NOMO-1 treated with dmso at 0.1 percent for 144 hours (cell line): ENCODE measurements around the gene SCN11A.
"Not testable (repeated sequence)": the region's sequence is repeated elsewhere in the genome, so short reads cannot be mapped to it uniquely, and the experiment has no call there.

Experiments
- DNase-seq: peaks from one replicate; lab custom pipeline; 2025; ENCODE audit not compliant: unreplicated experiment; lab: John Stamatoyannopoulos, UW

SCN11A gene

GRCh38 chr3:39067286-39067685 lies 15.5 kb upstream of the SCN11A start:
- no peak for DNase-seq

DNA sequence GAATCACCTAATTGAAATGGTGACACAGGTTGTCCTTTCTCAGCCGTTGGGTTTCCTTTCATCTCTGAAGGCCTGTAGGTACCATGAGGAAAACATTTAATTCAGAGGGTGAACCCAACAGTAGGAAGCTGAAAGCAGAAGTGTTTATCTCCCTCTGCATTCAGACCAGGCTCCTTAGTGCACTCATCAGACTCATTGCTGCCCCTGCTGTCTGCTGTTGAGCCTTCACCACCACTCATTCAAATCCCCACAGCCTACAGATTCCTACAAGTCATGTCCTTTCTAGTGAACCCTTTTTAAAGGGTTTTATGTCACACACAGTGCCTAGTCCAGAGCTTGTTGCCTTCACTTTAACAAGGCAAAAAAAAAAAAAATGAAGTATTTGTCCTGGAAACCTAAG lies 13.5 kb upstream of the SCN11A start:
- DNase-seq, result peak; percentile 58

GRCh38 chr3:39064646-39065045 lies 12.9 kb upstream of the SCN11A start:
- no peak for DNase-seq

DNA sequence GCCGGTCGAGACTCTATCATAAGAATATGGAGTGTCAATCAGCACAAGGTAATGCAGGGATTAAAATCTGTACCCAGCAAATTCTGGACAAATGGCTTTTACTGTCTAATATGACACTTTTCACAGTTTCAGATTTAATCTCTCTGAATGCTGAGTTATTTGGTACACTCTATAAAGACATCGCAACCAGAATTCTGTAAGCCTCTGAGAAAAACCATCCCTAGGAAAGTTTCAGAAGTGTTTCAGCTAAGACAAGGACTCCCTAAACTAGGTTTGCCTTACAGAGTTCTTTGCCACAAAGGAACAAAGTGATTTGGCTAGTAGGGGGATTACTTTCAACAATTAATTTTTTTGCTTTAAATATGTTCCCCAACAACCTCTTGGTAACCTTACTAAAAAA lies 11.4 kb upstream of the SCN11A start:
- DNase-seq, result no peak

DNA sequence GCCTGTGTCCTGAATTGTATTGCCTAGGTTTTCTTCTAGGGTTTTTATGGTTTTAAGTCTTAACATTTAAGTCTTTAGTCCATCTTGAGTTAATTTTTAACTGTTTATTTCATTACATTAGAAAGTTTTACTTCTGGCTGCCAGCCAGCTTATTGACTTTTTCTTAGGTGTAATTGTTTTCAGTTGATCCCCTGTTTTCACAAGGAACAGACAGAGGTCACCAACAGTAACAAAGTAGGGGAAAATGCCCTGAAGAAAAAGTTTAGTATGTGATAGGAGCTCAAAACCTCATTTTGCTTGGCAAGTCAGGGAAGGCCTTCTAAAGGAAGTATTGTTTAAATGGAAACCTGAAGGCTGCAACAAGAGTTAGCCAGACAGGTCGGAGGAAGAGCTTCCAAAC lies 10.4 kb upstream of the SCN11A start:
- no peak for DNase-seq

- DNase-seq, result not testable (repeated sequence)
Observed at GRCh38 chr3:39061228-39061627, 9.5 kb upstream of the SCN11A start.

DNA sequence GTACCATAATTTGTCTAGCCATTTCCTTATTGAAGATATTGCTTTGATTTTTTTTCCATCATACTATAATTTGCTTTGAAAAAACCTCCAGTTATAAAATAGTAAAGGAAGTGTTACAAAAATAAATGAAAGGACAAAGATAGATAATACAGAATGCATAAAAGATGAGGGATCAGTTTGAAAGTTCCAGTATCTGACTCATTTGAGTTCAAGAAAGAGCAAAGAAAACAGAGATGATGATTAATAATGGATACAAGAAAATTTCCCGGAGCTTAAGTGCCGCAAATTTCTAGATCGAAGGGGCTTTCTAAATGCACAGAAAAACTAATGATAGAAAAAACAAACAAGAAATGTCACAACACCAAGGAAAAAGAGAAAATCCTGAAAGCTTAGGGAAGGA lies 4.4 kb upstream of the SCN11A start:
- DNase-seq, result no peak

DNA sequence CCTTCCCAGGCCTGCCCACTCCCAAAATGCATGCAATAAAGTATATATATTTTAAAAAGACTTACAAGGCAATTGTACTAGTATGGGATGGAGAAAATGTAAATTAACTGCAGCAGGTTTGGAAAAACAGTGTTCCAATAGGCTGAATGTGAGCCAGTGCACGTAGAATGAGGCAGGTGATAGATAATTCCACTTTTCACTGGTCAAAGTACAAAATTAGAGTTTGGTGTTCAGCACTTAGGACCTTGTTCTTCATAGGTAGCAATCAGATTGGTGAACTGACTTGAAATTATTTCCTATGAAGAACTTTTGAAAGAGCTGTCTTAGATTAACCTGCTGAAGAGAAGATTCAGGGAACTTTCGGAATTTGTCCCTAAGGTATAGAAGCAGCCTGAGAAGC lies 2.0 kb upstream of the SCN11A start:
- DNase-seq, result no peak

- no peak for DNase-seq
Observed at GRCh38 chr3:39052583-39052982, 839 bp upstream of the SCN11A start.

DNA sequence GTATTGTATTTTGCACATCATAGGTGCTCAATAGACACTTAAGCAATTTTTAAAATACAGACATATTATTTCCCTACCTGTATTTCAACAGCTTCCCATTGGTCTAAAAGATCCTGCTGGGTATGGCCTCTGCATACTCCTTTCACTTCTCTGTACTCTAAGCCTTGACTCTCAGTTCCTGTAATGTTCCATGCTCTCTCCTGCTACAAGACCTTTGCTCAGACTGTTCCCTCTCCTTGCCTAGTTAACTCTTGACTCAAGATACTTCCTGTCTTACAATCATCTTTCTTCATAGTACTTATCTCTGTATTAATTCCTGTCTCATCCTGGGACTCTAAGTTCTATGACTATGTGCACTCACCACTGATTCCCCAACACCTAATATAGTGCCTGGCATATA lies 1.7 kb downstream of the SCN11A start:
- DNase-seq, result peak; percentile 80

DNA sequence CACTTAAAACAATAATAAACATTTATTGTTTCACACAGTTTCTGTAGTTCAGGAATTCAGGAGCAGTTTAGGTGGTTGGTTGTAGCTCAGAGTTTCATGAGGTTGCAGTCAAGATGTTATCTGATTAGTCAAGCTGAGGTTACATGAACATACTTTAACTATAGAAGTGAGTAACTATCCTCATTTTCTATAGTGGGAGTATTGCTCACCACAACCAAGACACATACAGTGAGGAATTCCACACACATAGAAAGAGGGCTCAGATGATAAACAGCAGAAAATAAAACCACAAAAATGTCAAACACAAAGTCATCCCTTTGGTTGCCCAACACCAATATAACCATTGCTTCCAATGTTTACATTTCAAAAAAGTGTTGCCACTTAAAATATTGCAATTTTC lies 13.6 kb downstream of the SCN11A start:
- no peak for DNase-seq

GRCh38 chr3:39029556-39029955 lies 22.2 kb downstream of the SCN11A start:
- DNase-seq, result no peak

DNA sequence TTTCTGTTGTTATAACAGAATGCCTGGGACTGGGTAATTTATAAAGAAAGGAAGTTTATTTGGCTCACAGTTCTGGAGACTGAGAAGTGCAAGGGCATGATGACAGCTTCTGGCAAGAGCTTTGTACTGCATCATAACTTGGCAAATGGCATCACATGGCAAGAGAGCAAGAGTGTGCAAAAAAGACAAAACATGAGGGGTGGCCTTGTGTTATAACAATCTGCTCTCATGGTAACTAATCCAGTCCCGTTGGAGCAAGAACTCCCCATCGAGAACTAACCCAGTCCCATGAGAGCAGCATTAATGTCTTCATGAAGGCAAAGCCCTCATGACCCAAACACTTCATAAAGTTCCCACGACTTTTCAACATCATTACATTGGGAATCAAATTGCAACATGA lies 23.2 kb downstream of the SCN11A start:
- no peak for DNase-seq

GRCh38 chr3:39025222-39025970 lies 26.3 kb downstream of the SCN11A start:
- DNase-seq, result peak; percentile 31

DNA sequence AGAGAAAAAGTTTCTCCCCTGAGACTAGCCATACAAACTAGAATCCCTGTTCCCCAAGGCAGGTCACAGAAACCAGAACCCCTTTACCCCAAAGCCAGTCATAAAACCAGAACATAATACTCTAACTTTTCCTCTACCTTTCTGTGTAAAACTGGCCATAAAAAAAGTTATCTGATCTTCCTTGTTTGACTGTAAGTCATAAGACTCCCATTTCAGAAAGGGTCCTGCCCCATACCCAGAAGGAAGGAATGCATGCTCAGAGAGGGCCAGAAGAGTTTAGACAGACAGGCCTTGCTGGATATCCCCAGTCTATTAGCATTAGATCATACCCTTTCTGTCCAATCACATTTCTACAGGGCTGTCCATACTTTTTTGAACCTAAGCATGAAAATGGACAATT lies 27.2 kb downstream of the SCN11A start:
- no peak for DNase-seq

GRCh38 chr3:39022286-39022630 lies 29.5 kb downstream of the SCN11A start:
- DNase-seq, result no peak

DNA sequence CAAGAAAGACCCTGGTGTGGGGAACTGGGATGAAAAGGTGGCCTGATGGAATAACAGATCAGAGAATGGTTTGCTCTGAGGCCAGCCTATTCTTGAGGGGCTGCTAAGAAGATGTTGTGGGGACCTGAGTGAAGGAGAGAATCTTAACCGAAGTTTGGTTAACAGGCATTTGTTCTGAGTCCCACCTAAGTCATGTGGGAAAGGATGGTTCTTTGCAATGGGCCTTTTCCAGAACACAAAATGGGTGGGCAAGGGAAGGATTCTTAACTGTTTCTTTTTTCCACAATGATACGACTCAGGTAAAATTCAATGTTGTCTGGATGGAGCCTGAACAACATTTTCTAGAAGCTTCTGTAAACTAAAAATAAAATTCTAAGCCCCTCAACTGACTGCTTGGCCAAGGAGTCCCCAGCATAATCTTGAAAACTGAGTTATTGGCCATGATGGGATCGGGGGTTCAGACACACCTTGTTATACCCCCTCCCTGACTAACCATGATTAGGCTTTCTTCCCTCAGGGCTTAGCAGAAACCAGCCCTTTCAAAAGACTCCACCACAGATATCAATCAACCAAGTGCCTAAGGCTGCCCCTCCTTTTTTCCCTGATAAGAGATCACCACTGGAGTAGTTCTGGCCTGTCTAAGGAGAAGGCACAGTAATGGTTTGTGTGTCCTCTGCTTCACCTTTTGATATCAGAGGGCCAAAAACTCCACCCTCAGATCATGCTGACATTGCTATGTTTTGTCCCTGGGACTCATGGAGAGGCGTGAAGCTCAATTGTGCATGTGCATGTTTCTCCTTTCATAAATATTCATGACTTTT lies 30.1 kb downstream of the SCN11A start:
- no peak for DNase-seq

- no peak for DNase-seq
Observed at GRCh38 chr3:39021029-39021428, 30.7 kb downstream of the SCN11A start.

DNA sequence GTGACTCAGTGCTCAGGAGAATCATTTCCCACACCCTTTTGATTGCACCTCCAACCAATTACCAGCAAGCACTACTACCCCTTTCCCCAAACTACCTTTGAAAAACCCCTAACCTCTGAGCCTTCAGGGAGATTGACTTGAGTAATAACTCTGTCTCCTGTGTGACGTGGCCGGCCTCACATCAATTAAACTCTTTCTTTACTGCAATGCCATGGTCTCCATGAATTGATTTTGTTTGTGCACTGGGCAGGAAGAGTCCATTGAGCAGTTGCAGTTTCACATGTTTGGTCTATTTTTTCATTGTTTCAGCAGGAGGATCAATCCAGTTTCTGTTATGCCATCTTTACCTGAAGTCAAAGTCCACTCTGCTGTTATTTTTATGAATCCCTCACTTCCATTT lies 32.4 kb downstream of the SCN11A start:
- no peak for DNase-seq

DNA sequence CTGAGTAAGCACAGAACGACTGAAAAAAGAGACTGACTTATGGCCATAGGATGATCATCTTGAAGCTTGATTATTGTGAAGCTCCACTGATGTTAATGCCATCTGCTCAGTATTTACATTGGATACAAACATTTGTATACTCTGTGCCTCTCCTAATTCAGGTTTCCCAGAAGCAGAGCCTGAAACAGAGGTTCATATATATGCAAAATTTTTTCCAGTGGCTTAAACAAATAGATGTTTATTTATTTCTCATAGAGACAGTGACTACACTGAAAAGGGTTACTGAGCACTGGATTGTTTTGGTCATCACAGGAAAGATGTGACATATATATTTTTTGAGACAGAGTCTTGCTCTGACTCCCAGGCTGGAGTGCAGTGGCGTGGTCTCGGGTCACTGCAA lies 36.3 kb downstream of the SCN11A start:
- DNase-seq, result no peak

DNA sequence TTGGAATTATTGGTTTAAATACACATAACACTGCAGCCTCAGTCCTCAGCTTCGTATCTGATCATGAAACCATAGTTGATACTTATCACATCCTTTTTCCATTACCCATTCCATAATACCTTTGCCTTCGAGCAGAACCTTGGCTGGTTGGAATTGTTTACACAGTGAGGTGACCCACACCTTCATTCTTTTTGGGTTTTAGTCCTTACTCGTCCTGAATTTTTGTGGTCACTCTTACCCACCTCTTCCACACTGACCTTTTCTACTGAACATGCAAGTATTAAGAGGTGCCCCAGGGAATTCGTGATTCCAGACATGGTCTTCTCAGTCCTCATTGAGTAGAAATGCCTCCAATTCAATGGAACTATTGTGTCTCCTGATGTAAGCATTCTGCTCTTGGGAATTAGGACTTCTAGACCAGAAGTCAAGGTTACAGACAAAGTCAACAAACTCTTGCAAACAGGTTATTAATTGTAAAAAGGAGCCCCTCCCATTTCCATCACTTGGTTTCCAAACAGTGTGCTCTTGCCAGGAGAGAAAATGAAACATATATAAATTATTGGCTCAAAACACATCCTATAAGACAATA lies 37.7 kb downstream of the SCN11A start:
- no peak for DNase-seq

GRCh38 chr3:39013289-39013688 lies 38.5 kb downstream of the SCN11A start:
- no peak for DNase-seq
